ENCODE measurements around the gene KRTAP4-6.
"Not testable (repeated sequence)": the region's sequence is repeated elsewhere in the genome, so short reads cannot be mapped to it uniquely, and the experiment has no call there.

Gene KRTAP4-6

DNA sequence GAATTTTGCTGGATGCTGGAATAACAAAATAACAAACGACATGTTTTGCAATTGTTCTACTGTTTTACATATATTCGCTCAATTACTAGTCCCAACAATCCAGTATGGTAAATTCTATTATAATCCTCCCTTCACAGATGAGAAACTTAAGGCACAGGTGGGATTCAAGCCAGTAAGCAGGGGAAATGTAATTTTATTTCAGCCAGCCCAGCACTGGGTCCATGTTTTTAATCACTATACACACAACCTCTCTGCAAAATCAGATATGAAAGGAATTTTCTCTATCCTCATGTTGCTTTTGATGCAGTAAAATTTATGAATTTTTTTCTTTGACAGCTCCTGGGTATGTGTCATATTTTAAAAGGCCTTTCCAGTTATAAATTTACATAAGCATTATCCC is 4.9 kb upstream of the KRTAP4-6 start:
- DNase-seq: no peak

DNA sequence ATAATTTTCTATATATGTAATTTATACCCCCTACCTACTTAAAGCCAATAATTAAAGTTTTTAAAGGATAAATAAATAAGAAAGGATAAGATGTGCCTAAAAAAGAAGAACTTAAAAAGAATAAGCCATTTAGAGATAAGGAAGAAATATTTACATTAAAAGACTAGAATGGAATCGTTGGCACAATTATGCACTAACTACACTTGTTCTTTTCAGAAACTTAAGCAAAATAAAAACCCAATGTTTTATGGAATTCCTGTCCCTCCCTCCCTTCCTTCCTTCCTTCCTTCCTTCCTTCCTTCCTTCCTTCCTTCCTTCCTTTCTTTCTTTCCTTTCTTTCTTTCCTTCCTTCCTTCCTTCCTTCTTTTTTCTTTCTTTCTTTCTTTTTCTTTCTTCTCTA is 4.5 kb upstream of the KRTAP4-6 start:
- no peak for DNase-seq

- DNase-seq: no peak
Measured at GRCh38 chr17:41141361-41141760, 1.0 kb upstream of the KRTAP4-6 start.

DNA sequence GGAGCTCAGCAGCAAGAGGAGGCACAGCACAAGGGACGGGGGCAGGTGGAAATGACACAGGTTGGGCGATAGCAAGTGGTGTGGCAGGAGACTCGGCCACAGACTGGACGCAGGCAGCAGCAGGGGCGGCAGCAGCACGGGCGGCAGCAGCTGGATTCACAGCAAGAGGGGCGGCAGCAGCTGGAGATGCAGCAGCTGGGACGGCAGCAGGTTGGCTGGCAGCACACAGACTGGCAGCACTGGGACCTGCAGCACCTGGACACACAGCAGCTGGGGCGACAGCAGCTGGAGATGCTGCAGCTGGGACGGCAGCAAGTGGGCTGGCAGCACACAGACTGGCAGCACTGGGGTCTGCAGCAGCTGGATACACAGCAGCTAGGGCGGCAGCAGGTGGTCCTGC is 479 bp downstream of the KRTAP4-6 start:
- not testable (repeated sequence) for DNase-seq

- no peak for DNase-seq
Measured at GRCh38 chr17:41133880-41134735, 6.2 kb downstream of the KRTAP4-6 start.

- no peak for DNase-seq
Measured at GRCh38 chr17:41131979-41132378, 8.4 kb downstream of the KRTAP4-6 start.

DNA sequence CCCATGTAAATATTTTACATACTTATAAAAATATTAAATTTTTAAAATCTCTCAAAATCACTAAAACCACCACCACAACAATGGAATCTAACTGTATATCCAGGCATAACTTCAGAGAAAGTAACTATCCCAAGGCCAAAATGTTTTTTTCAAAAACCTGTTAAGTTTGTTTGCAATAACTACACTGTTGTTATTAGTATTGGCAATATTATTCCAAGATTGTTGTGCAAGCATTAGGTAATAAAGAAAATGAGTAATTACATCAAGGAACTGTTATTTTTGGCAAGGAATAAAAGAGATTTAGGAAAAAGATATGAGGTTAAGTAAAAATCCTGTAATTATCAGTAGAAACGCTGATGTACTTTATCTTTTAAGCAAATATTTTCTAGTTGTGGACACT is 13.0 kb downstream of the KRTAP4-6 start:
- DNase-seq: no peak

DNA sequence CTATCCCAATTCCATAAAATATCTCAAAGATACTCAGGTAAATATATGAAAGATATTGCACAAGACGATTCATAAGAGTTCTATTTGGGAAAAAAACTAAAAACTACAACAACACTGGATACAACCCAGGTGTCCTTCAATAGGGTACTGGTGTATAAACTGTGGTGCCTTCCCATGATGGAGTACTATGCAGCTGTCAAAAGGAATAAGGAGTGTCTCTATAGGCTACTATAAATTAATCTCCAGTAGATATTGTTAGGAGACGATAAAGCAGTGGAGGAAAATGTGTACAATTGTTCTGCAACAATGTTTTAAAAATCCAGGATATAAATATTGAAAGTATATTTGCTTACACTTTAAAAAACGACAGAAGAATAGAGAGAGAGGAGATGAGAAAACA is 13.9 kb downstream of the KRTAP4-6 start:
- DNase-seq: no peak

DNA sequence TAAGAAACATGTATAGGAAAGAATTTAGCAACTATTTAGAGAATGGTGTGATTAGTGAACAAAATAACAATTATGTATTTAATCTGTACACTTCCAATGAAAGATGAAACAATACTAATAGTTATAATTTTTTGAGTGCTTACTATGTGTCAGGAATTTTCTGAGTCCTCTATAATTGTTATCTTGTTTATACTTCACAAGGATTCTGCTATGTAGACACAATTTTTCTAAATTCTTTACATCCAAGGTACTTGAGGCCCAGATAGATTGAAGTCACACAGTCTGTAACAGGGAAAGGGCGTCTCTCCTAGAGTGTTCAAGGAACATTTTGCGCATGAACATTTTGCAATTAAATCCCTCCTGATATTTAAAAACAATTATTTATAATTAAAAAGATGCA is 15.3 kb downstream of the KRTAP4-6 start:
- no peak for DNase-seq

- not testable (repeated sequence) for DNase-seq
Measured at GRCh38 chr17:41123991-41124371, 16.4 kb downstream of the KRTAP4-6 start, which contains the start of gene KRTAP4-12. TSS of gene KRTAP4-12 (minus strand) at chr17:41124182. CDS start at chr17:41124122, 60 bp downstream.

DNA sequence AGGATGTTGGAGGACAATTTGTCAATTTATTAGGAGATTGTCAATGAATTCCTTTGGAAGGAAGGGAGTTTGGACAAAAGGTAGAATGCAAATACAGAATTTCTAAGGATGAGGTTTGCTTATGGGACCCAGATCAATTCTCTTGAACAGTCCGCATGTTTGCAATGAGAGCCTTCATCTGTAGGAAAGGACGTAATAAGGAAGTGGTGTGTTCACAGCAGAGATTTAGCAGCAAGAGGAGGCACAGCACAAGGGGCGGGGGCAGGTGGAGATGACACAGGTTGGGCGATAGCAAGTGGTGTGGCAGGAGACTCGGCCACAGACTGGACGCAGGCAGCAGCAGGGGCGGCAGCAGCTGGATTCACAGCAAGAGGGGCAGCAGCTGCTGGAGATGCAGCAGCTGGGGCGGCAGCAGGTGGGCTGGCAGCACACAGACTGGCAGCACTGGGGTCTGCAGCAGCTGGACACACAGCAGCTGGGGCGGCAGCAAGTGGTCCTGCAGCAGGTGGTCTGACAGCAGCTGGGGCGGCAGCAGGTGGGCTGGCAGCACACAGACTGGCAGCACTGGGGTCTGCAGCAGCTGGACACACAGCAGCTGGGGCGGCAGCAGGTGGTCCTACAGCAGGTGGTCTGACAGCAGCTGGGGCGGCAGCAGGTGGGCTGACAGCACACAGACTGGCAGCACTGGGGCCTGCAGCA is 16.9 kb downstream of the KRTAP4-6 start:
- DNase-seq: not testable (repeated sequence)

- DNase-seq: no peak
Measured at GRCh38 chr17:41121742-41122141, 18.6 kb downstream of the KRTAP4-6 start.

DNA sequence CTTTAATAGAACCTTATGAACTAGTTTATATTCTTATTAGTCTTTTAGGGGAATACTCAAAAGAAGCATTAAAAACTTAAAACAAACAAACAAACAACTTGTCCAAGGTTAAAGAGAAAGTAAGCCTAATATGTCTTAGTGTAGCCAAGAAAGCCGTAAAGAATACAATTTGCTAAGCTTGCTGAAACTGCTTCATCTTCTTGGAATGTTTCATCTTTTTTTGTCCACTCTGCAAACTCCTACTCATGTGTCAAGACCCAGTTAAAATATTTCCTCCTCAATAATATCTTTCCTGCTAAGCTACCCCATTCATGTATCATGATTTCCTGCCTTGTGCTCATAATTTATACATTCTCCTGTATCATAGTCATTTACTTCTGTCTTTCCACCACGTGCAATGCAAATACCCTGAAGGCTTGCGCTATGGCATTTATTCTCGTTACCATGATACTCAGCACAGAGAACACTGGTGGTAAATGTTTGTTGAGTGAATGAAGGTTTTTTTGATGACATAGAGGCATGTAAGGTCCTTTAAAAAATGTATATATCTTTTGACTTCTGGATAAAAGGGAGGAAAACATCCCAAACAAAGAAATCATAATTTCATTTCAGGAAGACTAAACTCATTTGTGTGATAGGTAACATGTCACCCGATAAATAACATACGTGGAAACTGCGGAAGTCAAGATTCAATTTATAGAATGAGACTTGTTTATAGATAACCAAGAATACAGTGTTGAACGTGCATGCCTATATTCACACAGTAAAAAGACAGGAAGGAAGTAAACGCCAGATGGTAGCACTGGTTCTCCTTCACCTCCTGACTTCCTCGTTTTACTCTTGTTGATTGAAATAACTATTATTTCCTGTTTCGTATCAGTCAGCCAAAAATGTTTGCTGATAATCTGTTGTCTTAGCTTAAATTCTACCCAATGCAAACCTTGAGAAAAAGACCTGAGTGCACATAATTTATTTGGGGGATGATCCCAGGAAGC is 20.4 kb downstream of the KRTAP4-6 start:
- not testable (repeated sequence) for DNase-seq

DNA sequence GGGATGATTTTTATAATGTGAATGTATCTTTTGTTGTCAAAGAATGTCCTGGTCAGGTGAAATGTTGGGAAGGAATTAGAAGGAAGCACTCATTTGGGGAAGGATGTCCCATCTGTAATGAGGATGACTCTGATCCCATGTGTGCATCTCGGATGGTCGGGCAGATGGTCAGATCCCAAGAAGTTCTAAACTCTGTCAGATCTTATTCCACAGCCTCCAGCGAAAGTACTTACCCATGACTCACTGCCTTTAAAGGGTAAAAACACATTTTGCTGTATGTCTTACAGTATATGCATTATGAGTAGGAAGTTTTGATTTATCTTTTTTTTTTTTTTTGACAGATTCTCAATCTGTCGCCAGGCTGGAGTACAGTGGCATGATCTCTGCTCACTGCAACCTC is 21.6 kb downstream of the KRTAP4-6 start:
- DNase-seq: no peak

GRCh38 chr17:41117846-41118386 is 22.4 kb downstream of the KRTAP4-6 start, which contains the start of gene KRTAP4-11:
TSS of gene KRTAP4-11 (minus strand) at chr17:41118373. CDS start at chr17:41118315, 58 bp downstream.
- DNase-seq: not testable (repeated sequence)

DNA sequence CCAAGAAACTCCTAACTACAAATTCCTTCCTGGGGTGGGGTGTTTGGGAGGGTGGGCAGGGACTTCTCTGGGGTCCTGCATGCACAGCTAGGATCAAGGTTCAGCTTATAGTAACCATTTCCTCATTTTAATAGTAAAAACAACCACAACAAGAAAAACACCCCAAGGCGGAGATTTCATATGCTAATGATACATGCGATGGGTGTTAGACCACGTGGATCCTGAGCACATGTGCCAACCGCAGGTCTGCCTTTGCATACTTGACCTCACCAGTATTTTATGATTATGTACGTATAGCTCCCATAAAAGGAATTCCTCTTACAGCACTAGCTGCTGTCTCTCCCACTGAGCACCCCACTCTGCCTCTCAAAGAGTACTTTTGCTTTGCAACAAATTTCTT is 24.0 kb downstream of the KRTAP4-6 start:
- no peak for DNase-seq

GRCh38 chr17:41111151-41111885 is 29.0 kb downstream of the KRTAP4-6 start:
- DNase-seq: no peak

GRCh38 chr17:41108728-41109386 is 31.5 kb downstream of the KRTAP4-6 start:
- DNase-seq: not testable (repeated sequence)

- no peak for DNase-seq
Measured at GRCh38 chr17:41107941-41108450, 32.3 kb downstream of the KRTAP4-6 start.

GRCh38 chr17:41105347-41105746 is 35.0 kb downstream of the KRTAP4-6 start, which contains the start of gene KRTAP4-9:
TSS of gene KRTAP4-9 (plus strand) at chr17:41105389. CDS start at chr17:41105389, 0 bp downstream.
- not testable (repeated sequence) for DNase-seq
